Activated CD4-positive, alpha-beta memory T cell treated with anti-CD3 and anti-CD28 coated beads for 36 hours (primary cell): ENCODE data around the gene MRGPRG. TPM values are rescaled to one million over a fixed set of nuclear protein-coding genes. Genes with fewer than 3 reads are reported as not detected.
"Not testable (repeated sequence)": the region's sequence is repeated elsewhere in the genome, so short reads cannot be mapped to it uniquely, and the experiment has no call there.

Source experiments
- CTCF ChIA-PET: fragments of 350-600 bp; sonication (Branson Sonifier 250); formaldehyde crosslinking; loops from one replicate; lab custom pipeline; 2021; ENCODE audit warnings: antibody characterized with exemption, inconsistent platforms; lab: Charles Lee
- POLR2A ChIA-PET: fragments of 350-600 bp; sonication (Branson Sonifier 250); formaldehyde crosslinking; loops from one replicate; lab custom pipeline; 2021; ENCODE audit warnings: antibody characterized with exemption; lab: Charles Lee
- DNase-seq: peaks from one replicate; pipeline ENCODE4 v3.0.0-alpha.2; 2020
- H3K27ac Mint-ChIP-seq: one replicate; pipeline ENCODE4 v1.8.0; 2021; ENCODE audit warnings: mixed read lengths
- H3K27me3 Mint-ChIP-seq: one replicate; pipeline ENCODE4 v1.8.0; 2021; ENCODE audit warnings: mixed read lengths
- H3K36me3 Mint-ChIP-seq: one replicate; pipeline ENCODE4 v1.8.0; 2021; ENCODE audit warnings: mixed read lengths
- H3K4me1 Mint-ChIP-seq: one replicate; pipeline ENCODE4 v1.8.0; 2021; ENCODE audit warnings: low read depth, mixed read lengths
- H3K4me3 Mint-ChIP-seq: one replicate; pipeline ENCODE4 v1.8.0; 2021; ENCODE audit warnings: mild to moderate bottlenecking, mixed read lengths
- H3K9me3 Mint-ChIP-seq: one replicate; pipeline ENCODE4 v1.8.0; 2021; ENCODE audit warnings: mixed read lengths
- intact Hi-C: fragments of 100-400 bp; cut with micrococcal nuclease; formaldehyde crosslinking; loops from one replicate; pipeline ENCODE4 v1.15.1; 2023
- total RNA-seq, 2 experiments: library from RNA; stranded (reverse); gene quantifications; one replicate each; pipeline ENCODE4 v1.2.3, GENCODE V29; 2021

MRGPRG gene, protein sequence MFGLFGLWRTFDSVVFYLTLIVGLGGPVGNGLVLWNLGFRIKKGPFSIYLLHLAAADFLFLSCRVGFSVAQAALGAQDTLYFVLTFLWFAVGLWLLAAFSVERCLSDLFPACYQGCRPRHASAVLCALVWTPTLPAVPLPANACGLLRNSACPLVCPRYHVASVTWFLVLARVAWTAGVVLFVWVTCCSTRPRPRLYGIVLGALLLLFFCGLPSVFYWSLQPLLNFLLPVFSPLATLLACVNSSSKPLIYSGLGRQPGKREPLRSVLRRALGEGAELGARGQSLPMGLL
- total RNA-seq = not detected

DNA sequence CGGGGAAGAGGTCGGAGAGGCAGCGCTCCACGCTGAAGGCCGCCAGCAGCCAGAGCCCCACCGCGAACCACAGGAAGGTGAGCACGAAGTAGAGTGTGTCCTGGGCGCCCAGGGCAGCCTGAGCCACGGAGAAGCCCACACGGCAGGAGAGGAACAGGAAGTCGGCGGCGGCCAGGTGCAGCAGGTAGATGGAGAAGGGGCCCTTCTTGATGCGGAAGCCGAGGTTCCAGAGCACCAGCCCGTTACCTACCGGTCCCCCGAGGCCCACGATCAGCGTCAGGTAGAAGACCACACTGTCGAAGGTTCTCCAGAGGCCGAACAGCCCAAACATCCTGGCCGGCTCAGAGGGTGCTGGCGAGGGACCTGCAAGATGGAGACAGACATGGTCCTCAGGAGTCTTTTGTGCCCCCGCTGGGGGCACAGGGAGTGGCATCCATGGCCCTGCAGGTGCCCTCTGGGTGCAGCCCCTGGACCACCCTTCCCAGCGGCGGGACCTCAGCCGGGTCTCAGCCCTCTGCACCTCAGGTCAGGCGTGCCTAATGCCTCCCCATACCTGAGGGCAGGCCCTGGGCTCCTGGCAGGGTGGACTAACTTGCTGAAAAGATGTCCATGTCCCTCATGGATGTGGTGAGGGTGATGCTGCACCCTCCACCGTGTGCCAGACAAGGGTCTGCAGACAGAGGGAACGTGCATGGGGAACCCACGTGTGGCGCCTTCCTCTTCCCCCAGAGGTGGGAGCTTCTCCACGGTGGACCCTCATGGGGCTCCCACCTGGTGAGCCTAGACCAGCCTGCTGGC, at the start of gene MRGPRG:
Gene MRGPRG (minus strand): TSS at position 331 of the 798 bp plus-strand sequence. CDS start 0 bp downstream, at position 331.
- no peaks in the 10 kb centered on the region for H3K9me3 Mint-ChIP-seq
- ChIA-PET CTCF (interaction anchor here (4.3 kb wide), 1 partner anchor 109 kb away, joined by 19 read pairs; no protein-coding TSS in a partner anchor), POLR2A (no interaction called here)
- DNase-seq = no peak
- H3K4me3 Mint-ChIP-seq = no peak within 1 kb of the TSS
- H3K27me3 Mint-ChIP-seq = peaks cover 23% of the 10 kb centered on the region
- H3K36me3 Mint-ChIP-seq = no peaks in the 10 kb centered on the region
- no peak within 1 kb of the TSS for H3K27ac Mint-ChIP-seq
- peaks cover 7% of the 10 kb centered on the region for H3K4me1 Mint-ChIP-seq
- intact Hi-C loops = no loop called here

DNA sequence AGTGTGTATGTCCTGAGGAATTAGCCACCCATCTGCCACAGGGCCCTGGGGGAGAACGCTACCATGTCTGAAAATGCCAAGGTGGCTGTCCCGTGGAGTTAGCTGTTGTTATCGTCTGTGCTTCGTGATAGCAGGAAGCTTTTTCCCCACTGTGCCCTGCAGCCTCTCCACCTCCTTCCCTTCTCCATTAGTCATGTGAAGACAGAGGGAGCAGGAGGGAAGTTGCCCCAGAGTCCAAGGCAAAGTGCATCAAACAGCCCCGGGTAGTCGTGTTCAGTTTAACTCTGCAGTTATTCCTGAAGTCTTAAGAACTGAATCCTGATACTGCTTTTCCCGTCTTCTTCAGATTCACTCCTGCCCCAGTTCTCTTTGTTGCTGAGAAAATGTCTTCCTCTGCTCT, 43.9 kb upstream of the MRGPRG start:
- intact Hi-C loops, H3K27me3 Mint-ChIP-seq, H3K9me3 Mint-ChIP-seq, DNase-seq, H3K4me3 Mint-ChIP-seq, H3K4me1 Mint-ChIP-seq, H3K27ac Mint-ChIP-seq, POLR2A ChIA-PET, H3K36me3 Mint-ChIP-seq, CTCF ChIA-PET: not testable (repeated sequence)

DNA sequence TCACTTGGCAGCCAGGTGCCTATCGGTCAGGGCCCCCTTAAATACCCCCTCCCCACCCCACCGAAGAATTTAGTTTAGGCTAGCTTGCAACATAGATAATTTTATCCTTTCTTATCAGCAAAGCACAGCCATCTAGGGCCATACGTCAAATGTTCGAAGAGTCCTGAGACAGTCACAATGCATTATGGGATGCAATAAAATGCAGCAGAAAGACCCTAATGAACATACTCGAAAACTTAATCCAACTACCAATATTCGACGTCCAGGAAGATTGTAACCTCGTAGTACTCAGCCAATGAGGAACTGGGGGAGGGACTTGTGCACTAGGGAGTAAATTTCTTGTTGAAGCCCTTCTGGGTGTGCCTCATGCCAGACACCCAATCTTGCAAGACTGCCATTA, 43.2 kb upstream of the MRGPRG start:
- H3K4me1 Mint-ChIP-seq, H3K27me3 Mint-ChIP-seq, DNase-seq, POLR2A ChIA-PET, H3K36me3 Mint-ChIP-seq, H3K27ac Mint-ChIP-seq, H3K9me3 Mint-ChIP-seq, intact Hi-C loops, CTCF ChIA-PET, H3K4me3 Mint-ChIP-seq: not testable (repeated sequence)

DNA sequence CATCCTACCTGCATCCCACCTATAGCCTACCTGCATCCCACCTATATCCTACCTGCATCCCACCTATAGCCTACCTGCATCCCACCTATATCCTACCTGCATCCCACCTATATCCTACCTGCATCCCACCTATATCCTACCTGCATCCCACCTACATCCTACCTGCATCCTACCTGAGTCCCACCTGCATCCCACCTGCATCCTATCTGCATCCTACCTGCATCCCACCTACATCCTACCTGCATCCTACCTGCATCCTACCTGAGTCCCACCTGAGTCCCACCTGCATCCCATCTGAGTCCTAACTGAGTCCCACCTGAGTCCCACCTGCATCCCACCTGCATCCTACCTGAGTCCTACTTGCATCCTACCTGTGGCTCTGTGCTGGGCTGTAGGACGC, 38.9 kb upstream of the MRGPRG start:
- H3K4me1 Mint-ChIP-seq, H3K27me3 Mint-ChIP-seq, H3K27ac Mint-ChIP-seq, H3K4me3 Mint-ChIP-seq, H3K36me3 Mint-ChIP-seq, POLR2A ChIA-PET, CTCF ChIA-PET, DNase-seq, intact Hi-C loops, H3K9me3 Mint-ChIP-seq: not testable (repeated sequence)

DNA sequence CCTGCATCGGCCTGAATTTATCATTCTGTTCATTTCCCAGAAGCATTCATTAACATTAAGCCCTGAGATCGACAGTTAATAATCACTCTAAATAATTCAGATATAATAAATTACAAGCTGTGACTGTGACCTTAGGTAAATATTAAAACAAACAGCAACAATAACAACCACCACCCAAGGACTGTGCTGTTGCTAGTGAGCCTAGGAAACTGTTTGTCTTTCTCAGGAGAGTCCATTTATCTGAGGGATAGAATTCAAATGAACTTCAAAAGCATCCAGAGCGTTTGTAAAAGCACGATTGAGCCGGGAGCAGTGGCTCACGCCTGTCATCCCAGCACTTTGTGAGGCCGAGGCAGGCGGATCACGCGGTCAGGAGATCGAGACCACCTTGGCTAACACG, 36.6 kb upstream of the MRGPRG start:
- H3K27me3 Mint-ChIP-seq, H3K27ac Mint-ChIP-seq, CTCF ChIA-PET, H3K9me3 Mint-ChIP-seq, POLR2A ChIA-PET, DNase-seq, intact Hi-C loops, H3K4me1 Mint-ChIP-seq, H3K4me3 Mint-ChIP-seq, H3K36me3 Mint-ChIP-seq: not testable (repeated sequence)

DNA sequence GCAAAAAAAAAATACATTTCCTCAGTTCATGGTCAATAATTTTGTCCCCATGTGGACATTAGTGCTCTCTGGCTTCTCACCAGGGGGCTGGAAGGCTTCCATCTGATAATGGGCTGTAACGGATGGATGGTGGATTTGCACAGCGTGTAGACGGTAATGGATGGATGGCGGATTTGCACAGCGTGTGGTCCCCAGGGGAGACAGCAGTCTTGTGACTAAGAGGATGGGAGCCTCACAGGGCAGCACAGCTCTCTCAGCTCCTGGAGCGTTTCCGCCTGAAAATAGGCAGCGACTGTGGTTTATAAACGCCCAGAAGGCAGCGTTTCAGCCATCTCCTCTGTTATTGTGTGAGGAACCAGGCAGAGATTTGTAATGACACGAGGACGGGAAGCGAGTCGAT, 36.2 kb upstream of the MRGPRG start:
- H3K36me3 Mint-ChIP-seq, H3K27ac Mint-ChIP-seq, intact Hi-C loops, H3K4me3 Mint-ChIP-seq, POLR2A ChIA-PET, H3K27me3 Mint-ChIP-seq, H3K9me3 Mint-ChIP-seq, CTCF ChIA-PET, H3K4me1 Mint-ChIP-seq, DNase-seq: not testable (repeated sequence)

DNA sequence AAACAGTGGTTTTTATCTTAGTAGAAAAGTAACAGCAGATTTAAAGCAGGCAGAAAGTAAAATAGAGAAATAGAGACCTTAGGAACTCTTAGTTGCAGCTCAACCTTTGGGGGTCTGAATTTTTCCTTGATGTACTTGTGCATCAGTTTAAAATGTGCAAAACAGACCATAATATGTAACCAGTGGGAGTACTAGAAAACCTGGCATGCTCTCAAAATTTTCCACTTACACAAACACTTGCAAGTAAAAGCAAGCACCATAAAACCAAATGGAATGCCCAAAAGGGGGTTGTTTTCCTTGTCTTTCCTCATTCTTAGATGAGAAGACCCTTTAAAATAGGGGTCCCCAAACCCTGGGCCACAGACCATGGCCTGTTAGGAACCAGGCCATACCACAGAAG, 26.5 kb upstream of the MRGPRG start:
- H3K9me3 Mint-ChIP-seq = no peaks in the 10 kb centered on the region
- no peaks in the 10 kb centered on the region for H3K4me1 Mint-ChIP-seq
- intact Hi-C loops = no loop called here
- no peak for DNase-seq
- H3K36me3 Mint-ChIP-seq = no peaks in the 10 kb centered on the region
- POLR2A ChIA-PET = no interaction called here
- peaks cover 12% of the 10 kb centered on the region for H3K27me3 Mint-ChIP-seq
- no peak overlapping the region for H3K4me3 Mint-ChIP-seq
- CTCF ChIA-PET = interaction anchor here (0.6 kb wide), 1 partner anchor 16 kb away, joined by 3 read pairs; no protein-coding TSS in a partner anchor
- H3K27ac Mint-ChIP-seq = no peak overlapping the region

DNA sequence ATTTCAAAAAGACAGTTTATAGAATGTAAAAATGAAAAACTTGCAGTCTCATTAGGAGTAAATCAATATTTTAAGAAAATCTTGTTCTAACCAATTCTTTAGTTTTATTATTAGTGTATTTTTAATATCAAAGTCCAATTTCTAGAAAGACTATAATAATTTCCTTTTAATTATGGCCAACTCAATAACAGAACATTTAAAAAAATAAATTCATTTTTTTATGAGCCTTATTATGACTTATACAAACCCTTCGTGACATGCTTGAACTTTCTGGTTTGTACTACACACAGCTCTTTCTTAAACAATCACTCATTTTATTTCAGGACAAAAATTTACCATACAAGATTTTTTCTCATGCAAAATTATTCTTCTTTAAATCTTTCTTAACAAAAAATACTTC, 25.3 kb upstream of the MRGPRG start:
- H3K4me3 Mint-ChIP-seq = no peak overlapping the region
- CTCF ChIA-PET = no interaction called here
- POLR2A ChIA-PET = no interaction called here
- peaks cover 12% of the 10 kb centered on the region for H3K27me3 Mint-ChIP-seq
- intact Hi-C loops = no loop called here
- no peak for DNase-seq
- H3K9me3 Mint-ChIP-seq = no peaks in the 10 kb centered on the region
- no peaks in the 10 kb centered on the region for H3K36me3 Mint-ChIP-seq
- no peaks in the 10 kb centered on the region for H3K4me1 Mint-ChIP-seq
- no peak overlapping the region for H3K27ac Mint-ChIP-seq

DNA sequence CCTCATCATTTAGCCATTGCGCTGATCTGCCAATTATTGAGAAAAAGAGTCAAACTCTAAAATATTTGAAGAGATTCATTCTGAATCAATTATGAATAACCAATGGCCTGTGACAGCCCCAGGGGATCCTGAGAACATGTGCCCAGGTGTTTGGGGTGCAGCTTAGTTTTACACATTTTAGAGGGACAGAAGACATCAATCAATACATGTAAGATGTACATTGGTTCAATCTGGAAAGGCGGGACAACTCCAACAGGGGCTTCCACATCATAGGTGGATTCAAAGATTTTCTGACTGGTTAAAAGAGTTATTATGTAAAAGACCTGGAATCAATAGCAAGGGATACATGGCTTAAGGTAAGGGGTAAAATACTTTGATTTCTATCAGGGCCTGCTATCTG, 18.5 kb upstream of the MRGPRG start:
- CTCF ChIA-PET = interaction anchor here (1.0 kb wide), 1 partner anchor 105 kb away, joined by 3 read pairs; no protein-coding TSS in a partner anchor
- Mint-ChIP-seq H3K27ac (no peak overlapping the region), H3K36me3 (no peaks in the 10 kb centered on the region), H3K4me3 (no peak overlapping the region), H3K9me3 (no peaks in the 10 kb centered on the region), H3K27me3 (peaks cover 1% of the 10 kb centered on the region), H3K4me1 (no peaks in the 10 kb centered on the region)
- POLR2A ChIA-PET = no interaction called here
- no peak for DNase-seq
- intact Hi-C loops = no loop called here

DNA sequence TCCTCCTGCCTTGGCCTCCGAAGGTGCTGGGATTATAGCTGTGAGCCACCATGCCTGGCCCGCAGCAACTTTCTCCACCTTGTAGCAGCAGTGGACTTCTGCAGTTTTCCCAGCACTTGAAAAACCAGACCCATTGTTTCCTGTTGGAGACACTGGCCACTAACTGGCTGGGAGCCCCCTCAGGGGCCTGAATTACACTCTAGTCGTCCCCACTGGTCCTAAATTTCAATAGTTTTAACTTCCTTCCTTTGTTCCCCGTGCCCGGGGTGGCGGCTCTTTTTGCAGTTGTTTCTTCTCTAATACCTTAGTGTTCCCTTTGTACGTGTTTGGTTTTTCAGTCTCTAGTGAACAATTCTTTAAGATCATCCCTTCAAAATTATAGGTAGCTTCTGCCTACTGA, 16.2 kb upstream of the MRGPRG start:
- intact Hi-C loops = no loop called here
- Mint-ChIP-seq H3K36me3 (no peaks in the 10 kb centered on the region), H3K4me1 (no peaks in the 10 kb centered on the region), H3K4me3 (no peak overlapping the region), H3K27ac (no peak overlapping the region), H3K27me3 (no peaks in the 10 kb centered on the region), H3K9me3 (no peaks in the 10 kb centered on the region)
- CTCF ChIA-PET = no interaction called here
- POLR2A ChIA-PET = no interaction called here
- DNase-seq = no peak

DNA sequence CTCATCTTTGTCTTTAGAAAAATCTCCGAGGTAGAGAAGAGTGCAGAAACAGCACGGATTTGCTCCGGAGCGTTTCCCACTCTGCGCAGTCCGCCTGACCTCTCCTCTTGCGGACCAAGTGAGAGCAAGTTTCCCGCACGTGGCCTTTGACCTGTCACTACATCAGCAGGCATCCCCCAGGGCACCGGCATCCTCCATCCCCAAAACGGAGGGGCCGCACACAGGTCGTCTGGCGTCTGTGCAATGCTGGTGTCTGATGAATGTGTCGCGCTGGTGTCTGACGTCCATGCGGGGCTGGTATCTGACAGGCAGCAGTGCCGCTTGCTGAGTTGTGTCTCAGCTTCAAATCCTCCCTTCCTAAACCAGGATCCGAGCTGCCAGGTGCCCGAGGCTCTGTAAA, 14.3 kb upstream of the MRGPRG start:
- intact Hi-C loops = no loop called here
- Mint-ChIP-seq H3K4me3 (no peak overlapping the region), H3K4me1 (no peaks in the 10 kb centered on the region), H3K9me3 (no peaks in the 10 kb centered on the region), H3K27ac (no peak overlapping the region), H3K27me3 (no peaks in the 10 kb centered on the region), H3K36me3 (no peaks in the 10 kb centered on the region)
- ChIA-PET CTCF (no interaction called here), POLR2A (no interaction called here)
- no peak for DNase-seq

DNA sequence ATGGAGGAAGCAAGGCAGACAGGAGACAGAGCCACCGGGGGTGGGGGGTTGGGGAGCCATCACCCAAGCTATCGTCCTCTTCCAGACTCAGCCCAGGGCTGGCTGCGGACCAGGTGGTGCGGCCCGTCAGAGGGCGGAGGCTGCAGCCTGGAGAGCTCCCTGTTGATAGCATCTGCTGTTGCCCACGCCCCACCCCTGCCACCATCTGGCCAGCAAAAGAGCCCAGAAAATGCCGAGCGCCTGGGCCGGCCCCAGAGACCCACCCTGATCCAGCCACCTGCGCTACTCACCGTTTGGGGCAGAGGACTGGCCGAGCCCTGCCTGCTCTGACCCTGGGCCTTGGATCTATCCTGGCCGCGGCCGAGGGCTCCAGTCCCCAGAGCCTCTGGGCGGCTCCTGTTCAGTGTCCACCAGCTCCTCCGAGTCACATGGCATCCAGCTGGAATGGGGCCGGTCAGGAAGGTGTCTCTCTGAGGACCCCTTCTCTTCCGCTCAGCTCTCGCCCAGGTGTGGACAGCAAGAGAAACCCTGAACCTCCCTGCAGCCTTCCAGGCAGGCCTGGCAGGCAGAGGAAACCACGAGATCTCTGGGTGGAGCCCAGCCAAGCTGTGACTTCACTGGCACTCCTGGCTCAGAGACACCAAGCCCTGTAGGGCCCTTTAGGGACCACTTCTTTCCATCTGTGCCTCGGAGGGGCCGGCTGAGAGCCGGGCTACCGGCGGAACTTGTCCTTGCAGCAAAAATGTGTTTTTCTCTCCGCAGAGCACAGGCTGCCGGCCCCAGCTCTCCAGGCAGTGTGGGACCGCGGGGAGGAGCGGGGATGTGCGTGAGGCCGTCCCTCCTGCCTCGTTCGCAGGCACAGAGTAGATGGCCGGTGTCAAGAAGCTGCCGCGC, 13.5 kb upstream of the MRGPRG start, which contains the start of gene MRGPRE:
Gene MRGPRE (minus strand): TSS at position 567 of the 894 bp plus-strand sequence. CDS start 3,618 bp downstream, outside the sequence.
- Mint-ChIP-seq H3K27ac (no peak within 1 kb of the TSS), H3K4me3 (no peak within 1 kb of the TSS), H3K9me3 (no peaks in the 10 kb centered on the region), H3K36me3 (no peaks in the 10 kb centered on the region), H3K27me3 (peaks cover 2% of the 10 kb centered on the region), H3K4me1 (no peaks in the 10 kb centered on the region)
- intact Hi-C loops = no loop called here
- ChIA-PET POLR2A (no interaction called here), CTCF (no interaction called here)
- no peak for DNase-seq
